Measurements from ENCODE around the gene LRRTM4.

DNA sequence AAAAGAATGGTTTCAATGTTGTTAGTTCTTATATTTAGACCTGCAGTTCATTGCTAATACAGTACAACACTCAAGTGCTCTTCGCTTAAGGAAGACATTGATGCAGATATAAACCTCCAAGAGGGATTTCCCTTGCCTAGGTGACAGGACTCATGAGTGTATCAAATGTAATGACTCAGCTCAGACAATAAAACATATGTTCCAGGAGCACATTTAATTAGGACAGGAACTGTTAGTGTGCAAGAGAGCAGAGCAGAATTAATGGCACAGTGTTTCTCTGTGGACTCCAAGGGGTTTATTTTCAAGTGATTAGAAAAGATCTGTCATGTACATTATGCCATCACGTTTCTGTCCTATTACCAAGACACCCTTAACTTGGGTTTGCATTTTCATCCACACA, 375.0 kb downstream of the LRRTM4 start:
- TF ChIP-seq CTCF (IDR thresholded peaks at IDR 0.05) (no peak), POLR2AphosphoS5 (IDR thresholded peaks at IDR 0.05) (no peak)

Data from upper lobe of left lung (tissue), 4 donors.